Measurements from ENCODE around the gene CHD8. TPM values are rescaled to one million over a fixed set of nuclear protein-coding genes. Genes with fewer than 3 reads are reported as not detected.
"Not testable (repeated sequence)": the region's sequence is repeated elsewhere in the genome, so short reads cannot be mapped to it uniquely, and the experiment has no call there.

The CHD8 gene
- 78.9 TPM for total RNA-seq

GRCh38 chr14:21455912-21456667 lies at the start of gene CHD8:
Gene CHD8, minus strand, starts transcription at chr14:21456123. Its CDS starts 24,480 bp downstream, at chr14:21431643.
- DNase-seq (ENCODE audit: low spot score) (peak; percentile 99), ATAC-seq (peak; percentile 100)
- intact Hi-C loops (cut with DNase I): no loop called here

GRCh38 chr14:21505012-21505553 lies 49.2 kb upstream of the CHD8 start:
- DNase-seq (ENCODE audit: low spot score) (no peak), ATAC-seq (no peak)
- intact Hi-C loops (cut with DNase I): no loop called here

- intact Hi-C loops (cut with DNase I): no loop called here
- DNase-seq (ENCODE audit: low spot score) (no peak), ATAC-seq (no peak)
Observed at GRCh38 chr14:21503376-21503775, 47.5 kb upstream of the CHD8 start.

- DNase-seq (ENCODE audit: low spot score) (no peak), ATAC-seq (no peak)
- intact Hi-C loops (cut with DNase I): no loop called here
Observed at GRCh38 chr14:21501568-21501967, 45.6 kb upstream of the CHD8 start.

GRCh38 chr14:21498540-21499526 lies 42.9 kb upstream of the CHD8 start:
- DNase-seq (ENCODE audit: low spot score): no peak
- peak; percentile 63 for ATAC-seq
- intact Hi-C loops (cut with DNase I): no loop called here

- DNase-seq (ENCODE audit: low spot score) (no peak), ATAC-seq (no peak)
- intact Hi-C loops (cut with DNase I): no loop called here
Observed at GRCh38 chr14:21496453-21496852, 40.5 kb upstream of the CHD8 start.

- ATAC-seq (no peak), DNase-seq (ENCODE audit: low spot score) (no peak)
- intact Hi-C loops (cut with DNase I): no loop called here
Observed at GRCh38 chr14:21494902-21495762, 39.2 kb upstream of the CHD8 start.

- ATAC-seq: no peak
- no peak for DNase-seq (ENCODE audit: low spot score)
- intact Hi-C loops (cut with DNase I): no loop called here
Observed at GRCh38 chr14:21486640-21487087, 30.7 kb upstream of the CHD8 start.

GRCh38 chr14:21476925-21477681 lies 21.2 kb upstream of the CHD8 start, which contains the start of the genes RAB2B and TOX4:
Gene RAB2B, minus strand, starts transcription at chr14:21476959. Its CDS starts 87 bp downstream, at chr14:21476872.
Gene TOX4, plus strand, starts transcription at chr14:21477195. Its CDS starts 84 bp downstream, at chr14:21477279.
- intact Hi-C loops (cut with DNase I): no loop called here

GRCh38 chr14:21476523-21476924 lies 20.6 kb upstream of the CHD8 start:
- ATAC-seq (peak; percentile 84), DNase-seq (ENCODE audit: low spot score) (peak; percentile 90)
- intact Hi-C loops (cut with DNase I): no loop called here

More at GRCh38 chr14:21476925-21477681, 21.2 kb upstream of the CHD8 start, which contains the start of the genes RAB2B and TOX4:
- DNase-seq (ENCODE audit: low spot score): peak; percentile 96
- peak; percentile 100 for ATAC-seq

GRCh38 chr14:21475767-21476522 lies 20.0 kb upstream of the CHD8 start:
- DNase-seq (ENCODE audit: low spot score) (no peak), ATAC-seq (no peak)
- intact Hi-C loops (cut with DNase I): no loop called here

- intact Hi-C loops (cut with DNase I): no loop called here
- ATAC-seq (no peak), DNase-seq (ENCODE audit: low spot score) (no peak)
Observed at GRCh38 chr14:21467616-21468015, 11.7 kb upstream of the CHD8 start.

- DNase-seq (ENCODE audit: low spot score) (no peak), ATAC-seq (peak; percentile 53)
- intact Hi-C loops (cut with DNase I): no loop called here
Observed at GRCh38 chr14:21455592-21455911, 371 bp downstream of the CHD8 start.

- DNase-seq (ENCODE audit: low spot score) (no peak), ATAC-seq (no peak)
- intact Hi-C loops (cut with DNase I): no loop called here
Observed at GRCh38 chr14:21454843-21455544, 929 bp downstream of the CHD8 start.

- intact Hi-C loops (cut with DNase I): no loop called here
- DNase-seq (ENCODE audit: low spot score) (no peak), ATAC-seq (no peak)
Observed at GRCh38 chr14:21449899-21450216, 6.1 kb downstream of the CHD8 start.

GRCh38 chr14:21442657-21443056 lies 13.3 kb downstream of the CHD8 start:
- intact Hi-C loops (cut with DNase I); ATAC-seq; DNase-seq (ENCODE audit: low spot score): not testable (repeated sequence)

- DNase-seq (ENCODE audit: low spot score) (no peak), ATAC-seq (no peak)
- intact Hi-C loops (cut with DNase I): no loop called here
Observed at GRCh38 chr14:21440859-21441258, 15.1 kb downstream of the CHD8 start.
